ENCODE data around the gene PRKCH.

PRKCH gene

GRCh38 chr14:61395115-61395725 lies 73.8 kb downstream of the PRKCH start:
- no peak for DNase-seq

DNA sequence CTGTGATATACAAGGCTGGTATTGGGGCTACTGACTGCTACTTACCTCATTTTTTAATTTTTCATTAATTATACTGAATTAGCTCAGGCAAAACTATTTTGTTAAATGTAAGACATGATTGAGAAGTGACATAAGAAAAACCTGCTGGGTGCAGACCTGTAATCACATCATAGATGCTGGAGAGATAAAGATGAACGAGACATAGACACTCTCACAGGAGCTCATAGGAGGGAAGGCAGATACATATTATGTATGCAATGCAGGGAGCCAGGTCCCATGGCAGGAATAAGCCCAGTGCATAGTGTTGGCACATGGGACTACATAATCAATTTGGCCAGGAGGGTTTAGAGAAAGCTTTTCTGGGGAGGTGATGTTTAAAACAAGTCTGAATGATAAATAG lies 74.9 kb downstream of the PRKCH start:
- DNase-seq, result peak in 1 of 5 experiments; percentile 49

- no peak for DNase-seq
Observed at GRCh38 chr14:61396694-61397093, 75.3 kb downstream of the PRKCH start.

- DNase-seq, result no peak
Observed at GRCh38 chr14:61397615-61398014, 76.2 kb downstream of the PRKCH start.

GRCh38 chr14:61398221-61398620 lies 76.8 kb downstream of the PRKCH start:
- DNase-seq, result no peak

DNA sequence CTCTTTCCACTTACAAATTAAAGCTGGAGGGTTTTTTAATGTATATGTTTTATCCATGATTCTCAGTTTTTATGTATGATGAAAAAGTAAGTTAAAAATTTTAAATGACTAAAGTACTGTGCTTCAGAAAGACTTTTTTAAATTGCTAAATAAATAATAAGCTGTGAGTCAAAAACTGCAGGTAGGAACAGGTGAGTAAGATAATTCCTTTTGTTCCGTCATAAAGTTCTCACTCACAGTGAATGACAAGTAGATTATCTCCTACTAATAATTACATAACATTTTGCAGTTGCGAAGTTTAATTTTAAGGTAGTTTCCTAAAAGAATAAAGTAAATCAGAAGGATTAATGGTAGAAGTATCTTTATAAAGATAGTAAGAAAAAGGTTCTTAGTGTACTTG lies 78.0 kb downstream of the PRKCH start:
- no peak for DNase-seq

DNA sequence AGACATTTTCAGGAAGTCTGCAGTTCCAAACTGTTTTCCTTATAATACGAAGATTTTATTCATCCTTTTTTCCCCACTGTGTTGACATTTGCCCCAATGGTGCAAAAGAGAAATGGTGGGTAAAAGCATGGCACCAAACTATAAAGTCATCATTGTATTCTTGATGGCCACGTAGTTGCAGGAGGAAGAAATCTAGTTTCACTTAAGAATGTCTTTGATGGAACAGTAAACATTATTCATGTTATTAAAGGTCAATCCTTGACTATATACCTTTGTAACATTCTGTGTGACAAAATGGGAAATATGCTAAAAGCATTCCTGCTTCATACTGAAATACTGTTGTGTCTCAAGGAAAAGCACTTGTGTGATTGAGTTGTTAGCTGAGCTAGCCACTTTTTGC lies 80.1 kb downstream of the PRKCH start:
- DNase-seq, result no peak

- peak in 2 of 5 experiments; percentile 50 to 89 for DNase-seq
Observed at GRCh38 chr14:61403411-61403810, 82.0 kb downstream of the PRKCH start.

DNA sequence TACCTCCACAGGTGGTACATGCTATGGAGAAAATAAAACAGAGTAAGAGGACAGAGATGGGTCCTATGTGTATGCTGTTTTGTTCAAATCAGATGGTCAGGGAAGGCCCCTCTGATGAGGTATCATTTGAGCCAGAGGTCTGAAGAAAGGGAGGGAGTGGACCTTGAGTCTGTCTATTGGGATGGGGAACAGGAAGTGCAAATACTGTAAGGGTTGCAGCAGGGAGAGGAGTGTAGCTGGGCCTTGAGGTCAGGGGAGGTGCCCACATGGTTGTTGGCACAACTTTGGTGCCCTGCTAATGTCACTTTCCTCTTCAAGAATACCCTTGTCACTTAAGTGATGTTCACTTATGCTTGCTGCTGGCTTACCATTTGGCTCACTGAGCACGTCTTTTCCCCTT lies 83.3 kb downstream of the PRKCH start:
- no peak for DNase-seq

- no peak for DNase-seq
Observed at GRCh38 chr14:61406198-61406597, 84.8 kb downstream of the PRKCH start.

DNA sequence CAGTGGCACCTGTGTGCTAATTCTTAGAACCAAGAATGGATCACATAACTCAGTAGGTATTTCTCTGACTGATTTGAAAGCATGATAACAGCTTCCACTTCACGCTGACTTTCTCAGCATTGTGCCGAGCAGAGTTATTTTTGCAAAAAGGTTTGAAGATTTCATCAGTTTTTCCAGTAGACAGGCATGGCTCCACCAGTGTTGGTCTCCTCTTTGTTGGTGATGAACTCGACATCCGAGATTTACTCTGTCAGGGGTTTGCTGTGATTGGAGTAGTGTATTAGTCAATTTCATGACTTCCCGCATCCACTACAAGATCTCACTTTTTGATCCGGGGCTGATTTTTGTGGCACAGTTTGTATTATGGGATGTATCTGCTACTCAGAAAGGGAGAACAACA lies 85.3 kb downstream of the PRKCH start:
- peak in 2 of 5 experiments; percentile 9 to 87 for DNase-seq

- DNase-seq, result no peak
Observed at GRCh38 chr14:61408498-61408897, 87.1 kb downstream of the PRKCH start.

DNA sequence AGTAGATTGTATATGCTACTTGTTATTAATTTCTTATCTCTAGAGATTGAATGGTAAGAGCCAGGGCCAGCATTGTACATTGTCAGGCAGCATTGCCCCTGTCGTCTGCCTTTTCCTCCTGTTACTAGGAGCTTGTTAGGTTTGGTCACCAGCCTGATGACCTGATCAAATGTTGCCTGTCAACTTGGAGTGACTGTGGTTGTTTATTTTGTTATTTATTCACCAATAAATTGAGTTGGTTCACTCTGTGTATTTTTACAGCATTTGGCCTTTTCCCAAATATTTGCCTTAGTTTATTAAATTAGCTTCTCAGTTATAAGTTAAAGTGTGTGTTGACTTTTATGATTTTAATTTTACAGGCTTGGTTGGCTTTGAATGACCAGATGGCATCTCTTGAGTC lies 88.4 kb downstream of the PRKCH start:
- DNase-seq, result no peak

GRCh38 chr14:61415934-61416333 lies 94.6 kb downstream of the PRKCH start:
- peak in 1 of 5 experiments; percentile 17 for DNase-seq

GRCh38 chr14:61416591-61416990 lies 95.2 kb downstream of the PRKCH start:
- no peak for DNase-seq

- DNase-seq, result peak in 1 of 5 experiments; percentile 39
Observed at GRCh38 chr14:61417141-61417540, 95.8 kb downstream of the PRKCH start.

DNA sequence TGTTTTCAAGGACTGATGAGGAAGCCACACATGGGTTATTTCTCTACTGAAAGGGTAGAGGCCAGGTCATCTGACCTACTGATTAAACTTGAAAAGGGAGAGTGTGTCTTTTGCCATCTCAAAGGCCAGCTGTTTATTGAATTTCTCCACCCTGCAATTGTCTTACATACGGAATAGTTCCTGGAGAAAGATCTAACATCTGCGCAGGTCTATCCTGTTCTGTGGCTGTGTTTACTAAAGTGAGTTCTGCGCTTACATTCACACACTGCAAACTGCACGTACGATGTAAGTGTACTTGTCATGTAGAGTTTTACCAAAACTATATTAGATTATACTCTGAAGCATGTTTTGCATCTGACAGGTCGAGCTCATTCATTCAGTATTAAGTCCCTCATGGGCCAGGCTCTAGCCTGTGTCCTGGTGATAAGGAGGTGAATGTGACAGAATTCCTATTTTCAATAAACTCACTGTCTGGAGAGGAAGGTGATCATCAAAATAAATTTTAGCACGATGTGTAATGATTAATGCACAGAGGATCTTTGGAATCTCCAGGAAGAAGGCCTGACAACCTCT lies 96.6 kb downstream of the PRKCH start:
- DNase-seq, result no peak

- DNase-seq, result no peak
Observed at GRCh38 chr14:61418746-61419145, 97.4 kb downstream of the PRKCH start.

DNA sequence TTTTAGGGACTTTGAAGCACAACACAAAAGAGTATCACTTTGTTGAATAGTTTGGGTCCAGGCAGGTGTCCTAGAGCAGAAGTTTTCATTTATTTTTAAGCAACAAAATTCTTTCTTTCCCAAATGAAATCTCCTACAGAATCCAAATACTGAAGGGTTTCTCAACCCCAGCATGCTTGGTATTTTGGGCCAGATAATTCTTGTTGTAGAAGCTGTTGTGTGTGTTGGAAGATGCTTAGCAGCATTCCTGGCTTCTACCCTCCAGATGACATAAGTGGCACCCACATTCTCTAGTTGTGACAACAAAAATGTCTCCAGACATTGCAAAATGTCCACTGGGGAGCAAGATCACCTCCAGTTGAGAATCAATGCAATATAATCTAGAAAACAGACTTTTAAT lies 97.8 kb downstream of the PRKCH start:
- DNase-seq, result no peak

GRCh38 chr14:61420326-61420725 lies 98.9 kb downstream of the PRKCH start:
- no peak for DNase-seq

GRCh38 chr14:61421212-61421923 lies 100.0 kb downstream of the PRKCH start:
- peak in 1 of 5 experiments; percentile 33 for DNase-seq

GRCh38 chr14:61426048-61426447 lies 104.7 kb downstream of the PRKCH start:
- DNase-seq, result no peak

GRCh38 chr14:61428261-61428660 lies 106.9 kb downstream of the PRKCH start:
- DNase-seq, result no peak

DNA sequence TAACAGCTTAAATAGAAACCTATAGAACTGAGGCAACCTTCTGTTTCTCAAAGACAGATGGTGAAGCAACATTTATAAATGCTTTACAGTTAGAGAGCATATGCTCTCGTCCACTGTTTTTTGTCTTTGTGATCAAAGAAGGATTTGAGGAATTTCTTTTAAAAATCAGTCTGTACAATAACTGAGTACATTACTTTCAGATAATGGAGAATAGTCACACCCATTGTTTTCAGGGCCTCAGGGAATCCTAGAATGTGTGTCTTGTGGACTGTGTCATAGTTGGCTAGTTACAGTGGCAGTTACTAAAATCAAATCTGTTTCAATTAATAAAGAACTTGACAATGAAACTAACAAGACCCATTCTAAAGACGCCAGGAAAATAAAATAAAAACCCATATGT lies 107.9 kb downstream of the PRKCH start:
- DNase-seq, result no peak
